Nephron (organoid): ENCODE results near the gene IRF4.

Experiments
- H3K27ac Mint-ChIP-seq, 3 experiments: 2 replicates each; pipeline ENCODE4 v1.8.0; 2020; ENCODE audit warnings: mixed read lengths in 3 of 3, mild to moderate bottlenecking in 2 of 3, moderate library complexity in 1 of 3
- H3K27me3 Mint-ChIP-seq: 2 replicates; pipeline ENCODE4 v1.8.0; 2021; ENCODE audit warnings: low read depth, mild to moderate bottlenecking, moderate library complexity, mixed read lengths
- H3K36me3 Mint-ChIP-seq: 2 replicates; pipeline ENCODE4 v1.8.0; 2020; ENCODE audit warnings: low read depth, mixed read lengths
- H3K4me1 Mint-ChIP-seq: 2 replicates; pipeline ENCODE4 v1.8.0; 2020; ENCODE audit warnings: mixed read lengths
- H3K4me3 Mint-ChIP-seq, 3 experiments: 2 replicates each; pipeline ENCODE4 v1.8.0; 2020; ENCODE audit warnings: mild to moderate bottlenecking in 3 of 3, mixed read lengths in 3 of 3, moderate library complexity in 2 of 3
- H3K9me3 Mint-ChIP-seq: 2 replicates; pipeline ENCODE4 v1.8.0; 2020; ENCODE audit warnings: mixed read lengths
- CTCF ChIP-seq, 3 experiments: fragments of 200-600 bp; sonication (generic); IDR thresholded peaks; one replicate each; pipeline ENCODE4 v1.5.0; 2021; ENCODE audit warnings: antibody characterized with exemption in 3 of 3; ENCODE audit not compliant: unreplicated experiment in 3 of 3

IRF4 gene

GRCh38 chr6:397056-397455, 5.5 kb downstream of the IRF4 start:
- no peaks in the 10 kb centered on the region for H3K9me3 Mint-ChIP-seq
- H3K4me1 Mint-ChIP-seq = peaks cover 7% of the 10 kb centered on the region
- H3K36me3 Mint-ChIP-seq = no peaks in the 10 kb centered on the region
- no peak overlapping the region for H3K4me3 Mint-ChIP-seq
- no peak overlapping the region for H3K27ac Mint-ChIP-seq
- TF ChIP-seq CTCF (IDR thresholded peaks at IDR 0.05; ENCODE audit: unreplicated experiment in 3 of 3) = no peak
- peaks cover 74% of the 10 kb centered on the region for H3K27me3 Mint-ChIP-seq

- Mint-ChIP-seq H3K4me3 (no peak overlapping the region), H3K36me3 (no peaks in the 10 kb centered on the region), H3K9me3 (no peaks in the 10 kb centered on the region), H3K4me1 (peaks cover 7% of the 10 kb centered on the region), H3K27me3 (peaks cover 74% of the 10 kb centered on the region), H3K27ac (no peak overlapping the region)
- no peak for TF ChIP-seq CTCF (IDR thresholded peaks at IDR 0.05; ENCODE audit: unreplicated experiment in 3 of 3)
These were observed 6.1 kb downstream of the IRF4 start for GRCh38 chr6:397604-398003.

DNA sequence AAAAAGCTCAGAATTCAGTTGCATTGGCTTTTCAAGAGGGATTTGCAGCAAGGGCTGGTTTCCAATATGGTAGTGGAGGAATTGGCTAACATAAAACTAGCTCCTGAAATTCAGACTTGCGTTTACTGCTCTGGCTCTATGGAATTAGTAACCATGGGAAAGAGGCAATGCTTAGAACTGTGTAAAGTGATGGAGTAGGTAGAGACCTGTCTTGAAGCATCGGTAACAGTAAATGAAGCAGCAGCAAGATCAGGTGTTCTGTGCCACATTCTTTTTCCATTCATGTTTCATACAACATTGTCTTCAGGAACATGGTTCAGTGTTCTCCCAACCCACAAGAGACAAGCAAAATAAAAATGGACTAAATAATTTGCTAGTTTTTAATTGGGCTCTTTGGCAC, 6.5 kb downstream of the IRF4 start:
- Mint-ChIP-seq H3K36me3 (no peaks in the 10 kb centered on the region), H3K4me1 (peaks cover 7% of the 10 kb centered on the region), H3K27me3 (peaks cover 74% of the 10 kb centered on the region), H3K4me3 (no peak overlapping the region), H3K27ac (no peak overlapping the region), H3K9me3 (no peaks in the 10 kb centered on the region)
- no peak for TF ChIP-seq CTCF (IDR thresholded peaks at IDR 0.05; ENCODE audit: unreplicated experiment in 3 of 3)

GRCh38 chr6:398558-399078, 7.1 kb downstream of the IRF4 start:
- TF ChIP-seq CTCF (IDR thresholded peaks at IDR 0.05; ENCODE audit: unreplicated experiment in 3 of 3) = no peak
- Mint-ChIP-seq H3K27me3 (peaks cover 72% of the 10 kb centered on the region), H3K27ac (no peak overlapping the region), H3K9me3 (no peaks in the 10 kb centered on the region), H3K36me3 (no peaks in the 10 kb centered on the region), H3K4me1 (peaks cover 5% of the 10 kb centered on the region), H3K4me3 (no peak overlapping the region)

GRCh38 chr6:399785-400534, 8.4 kb downstream of the IRF4 start:
- H3K4me3 Mint-ChIP-seq = no peak overlapping the region
- H3K27ac Mint-ChIP-seq = no peak overlapping the region
- H3K27me3 Mint-ChIP-seq = peaks cover 69% of the 10 kb centered on the region
- no peaks in the 10 kb centered on the region for H3K4me1 Mint-ChIP-seq
- peaks cover 3% of the 10 kb centered on the region for H3K9me3 Mint-ChIP-seq
- H3K36me3 Mint-ChIP-seq = no peaks in the 10 kb centered on the region
- no peak for TF ChIP-seq CTCF (IDR thresholded peaks at IDR 0.05; ENCODE audit: unreplicated experiment in 3 of 3)

- Mint-ChIP-seq H3K4me1 (no peaks in the 10 kb centered on the region), H3K9me3 (peaks cover 3% of the 10 kb centered on the region), H3K4me3 (no peak overlapping the region), H3K36me3 (no peaks in the 10 kb centered on the region), H3K27ac (no peak overlapping the region), H3K27me3 (peaks cover 62% of the 10 kb centered on the region)
- TF ChIP-seq CTCF (IDR thresholded peaks at IDR 0.05; ENCODE audit: unreplicated experiment in 3 of 3) = no peak
These were observed 9.3 kb downstream of the IRF4 start for GRCh38 chr6:400815-401214.
